GM12801 (cell line): Measurements from ENCODE around the gene DUSP11.

Source experiments
- TF ChIP-seq, protein P1 (sequence below): IDR thresholded peaks from one replicate; pipeline ENCODE4 v1.5.1; 2011; ENCODE audit warnings: control low read depth; ENCODE audit not compliant: insufficient read length; ENCODE audit errors: extremely low read depth

The DUSP11 gene

DNA sequence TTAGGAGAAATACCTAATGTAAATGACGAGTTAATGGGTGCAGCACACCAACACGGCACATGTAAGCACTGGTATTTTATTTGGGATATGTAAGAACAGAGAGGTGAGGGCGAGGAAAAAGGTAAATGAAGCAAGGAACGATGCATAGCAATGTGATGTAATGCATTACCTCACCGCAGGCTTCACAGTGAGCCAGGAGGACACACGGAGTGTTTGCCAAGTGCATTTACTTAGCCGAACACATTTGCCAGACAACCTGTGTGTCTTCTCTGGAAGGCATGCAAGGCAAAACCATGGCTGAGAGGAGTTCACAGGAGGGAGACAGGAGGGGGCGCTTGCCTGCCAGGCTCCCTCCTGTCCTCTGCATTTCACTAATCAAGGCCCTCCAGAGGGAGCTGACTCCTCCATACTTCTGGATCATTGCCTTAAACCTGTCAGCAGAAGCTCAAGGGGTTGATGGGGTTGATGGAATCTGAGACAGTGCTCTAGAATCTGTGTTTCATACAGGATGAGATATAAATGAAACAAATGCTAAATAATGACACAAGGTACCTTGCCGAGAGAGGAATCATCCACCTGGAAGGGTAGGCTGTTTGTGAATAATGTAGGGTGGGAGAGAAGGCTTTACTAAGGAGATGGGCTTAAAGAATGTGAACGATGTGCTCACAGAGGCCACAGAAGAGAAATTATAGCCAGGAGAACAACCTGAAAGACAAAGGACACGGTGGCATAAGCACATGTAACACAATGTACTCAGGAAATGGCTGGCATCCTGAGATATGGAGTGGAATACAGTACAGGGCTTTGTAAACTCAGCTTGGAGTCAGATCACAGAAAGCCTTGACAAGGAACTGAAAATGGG is 33.7 kb downstream of the DUSP11 start:
- TF ChIP-seq, protein P1, sequence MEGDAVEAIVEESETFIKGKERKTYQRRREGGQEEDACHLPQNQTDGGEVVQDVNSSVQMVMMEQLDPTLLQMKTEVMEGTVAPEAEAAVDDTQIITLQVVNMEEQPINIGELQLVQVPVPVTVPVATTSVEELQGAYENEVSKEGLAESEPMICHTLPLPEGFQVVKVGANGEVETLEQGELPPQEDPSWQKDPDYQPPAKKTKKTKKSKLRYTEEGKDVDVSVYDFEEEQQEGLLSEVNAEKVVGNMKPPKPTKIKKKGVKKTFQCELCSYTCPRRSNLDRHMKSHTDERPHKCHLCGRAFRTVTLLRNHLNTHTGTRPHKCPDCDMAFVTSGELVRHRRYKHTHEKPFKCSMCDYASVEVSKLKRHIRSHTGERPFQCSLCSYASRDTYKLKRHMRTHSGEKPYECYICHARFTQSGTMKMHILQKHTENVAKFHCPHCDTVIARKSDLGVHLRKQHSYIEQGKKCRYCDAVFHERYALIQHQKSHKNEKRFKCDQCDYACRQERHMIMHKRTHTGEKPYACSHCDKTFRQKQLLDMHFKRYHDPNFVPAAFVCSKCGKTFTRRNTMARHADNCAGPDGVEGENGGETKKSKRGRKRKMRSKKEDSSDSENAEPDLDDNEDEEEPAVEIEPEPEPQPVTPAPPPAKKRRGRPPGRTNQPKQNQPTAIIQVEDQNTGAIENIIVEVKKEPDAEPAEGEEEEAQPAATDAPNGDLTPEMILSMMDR: no peak

DNA sequence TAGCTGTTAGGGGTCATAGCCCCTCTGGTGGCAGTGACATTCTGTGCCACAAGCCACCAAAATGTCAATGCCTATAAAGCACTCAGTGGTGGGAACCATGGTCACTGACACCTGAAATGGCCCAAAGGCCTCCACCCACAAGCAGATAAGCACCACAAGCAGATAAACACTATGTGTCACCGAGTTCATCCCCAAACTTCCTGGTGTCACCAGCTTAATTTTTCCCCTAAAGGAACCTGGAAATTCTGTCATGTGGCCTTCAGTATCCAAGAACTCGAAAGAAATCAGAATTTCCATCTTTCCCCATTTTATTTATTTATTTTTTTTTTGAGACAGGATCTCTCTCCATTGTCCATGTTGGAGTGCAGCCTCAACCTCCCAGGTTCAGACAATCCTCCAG is 39.1 kb downstream of the DUSP11 start:
- TF ChIP-seq, protein P1: no peak

DNA sequence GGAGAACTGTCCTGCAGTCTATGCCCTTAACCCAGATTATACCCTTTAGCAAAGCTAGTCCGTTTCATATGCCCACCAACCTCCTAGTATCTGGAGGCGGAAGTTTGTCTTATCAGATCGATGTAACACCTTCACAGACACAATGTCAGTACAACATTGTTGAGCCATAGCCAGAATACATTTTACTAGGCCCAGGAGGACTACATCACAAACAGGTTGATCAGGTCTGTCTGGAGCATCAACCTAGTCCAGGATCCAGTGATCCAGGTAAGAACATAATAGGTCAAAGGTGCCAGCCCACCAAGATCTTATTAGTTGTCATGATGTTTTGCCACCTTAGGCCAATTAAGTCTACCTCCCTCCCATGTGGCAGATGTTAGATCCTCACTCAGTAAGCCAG is 40.8 kb downstream of the DUSP11 start:
- TF ChIP-seq, protein P1: no peak

DNA sequence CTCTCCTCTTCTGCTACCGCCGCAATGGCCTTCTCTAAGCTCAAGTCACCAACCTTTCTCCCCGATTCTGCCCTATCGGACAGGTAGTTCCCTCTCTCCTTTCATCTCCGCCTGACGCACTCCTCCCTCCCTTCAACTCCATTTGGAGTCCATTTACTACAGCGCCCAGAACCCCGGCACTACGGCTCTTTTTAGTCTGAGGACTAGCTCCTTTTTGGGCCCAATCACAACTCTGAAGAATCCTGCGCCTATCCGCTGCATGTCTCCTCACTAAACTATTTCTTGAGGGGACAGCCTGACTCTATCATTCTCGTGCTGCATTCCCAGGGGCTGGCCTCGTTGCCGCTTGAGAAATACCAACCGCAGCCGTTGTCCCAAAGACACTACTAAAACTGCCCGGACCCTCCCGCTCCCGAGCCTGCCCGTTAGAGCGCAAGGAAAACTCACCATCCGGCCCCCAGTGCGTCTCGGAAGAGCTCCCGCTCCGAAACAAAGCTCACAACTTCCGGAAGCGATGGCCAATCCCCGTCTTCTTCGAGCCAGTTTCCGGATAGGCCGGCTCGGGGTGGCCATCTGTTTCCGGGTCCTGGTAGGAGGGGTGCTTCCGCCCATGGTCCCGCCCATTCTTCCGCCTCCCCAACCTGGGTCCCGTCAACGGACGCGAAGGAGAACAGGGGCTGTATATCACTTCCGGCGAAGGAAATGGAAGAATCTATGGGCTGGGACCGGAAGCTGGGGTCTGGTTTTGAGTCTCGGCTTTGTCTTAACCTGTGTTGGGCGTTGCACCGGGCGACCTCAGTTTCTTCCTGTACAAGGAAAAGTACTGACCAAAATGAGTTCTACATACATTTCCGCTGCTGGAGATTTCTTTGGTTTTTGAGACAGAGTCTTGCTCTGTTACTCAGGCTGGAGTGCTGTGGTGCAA is 42.8 kb downstream of the DUSP11 start, which contains the start of gene TPRKB:
TPRKB (minus strand) TSS at position 491 of the 925 bp plus-strand sequence. CDS start 2,776 bp downstream, outside the sequence.
- TF ChIP-seq, protein P1: no peak

DNA sequence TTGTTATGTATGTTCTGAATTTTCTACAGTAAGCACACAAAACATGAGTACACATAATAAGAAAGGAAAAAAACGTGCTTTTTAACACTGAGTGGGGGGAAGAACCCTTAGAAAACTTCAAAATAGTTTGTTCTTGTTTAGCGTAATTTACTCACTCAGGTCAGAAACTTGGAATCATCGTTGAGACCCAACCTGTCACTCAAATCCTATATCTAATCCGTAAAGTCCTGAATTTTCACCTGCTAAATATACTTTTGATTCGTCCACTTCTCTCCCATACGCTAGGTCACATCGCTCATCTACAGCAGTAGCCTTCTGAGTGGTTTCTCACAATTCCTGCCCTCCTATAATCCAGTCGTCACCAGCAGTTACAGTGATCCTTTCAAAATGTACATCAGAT is 43.5 kb downstream of the DUSP11 start:
- TF ChIP-seq, protein P1: no peak

DNA sequence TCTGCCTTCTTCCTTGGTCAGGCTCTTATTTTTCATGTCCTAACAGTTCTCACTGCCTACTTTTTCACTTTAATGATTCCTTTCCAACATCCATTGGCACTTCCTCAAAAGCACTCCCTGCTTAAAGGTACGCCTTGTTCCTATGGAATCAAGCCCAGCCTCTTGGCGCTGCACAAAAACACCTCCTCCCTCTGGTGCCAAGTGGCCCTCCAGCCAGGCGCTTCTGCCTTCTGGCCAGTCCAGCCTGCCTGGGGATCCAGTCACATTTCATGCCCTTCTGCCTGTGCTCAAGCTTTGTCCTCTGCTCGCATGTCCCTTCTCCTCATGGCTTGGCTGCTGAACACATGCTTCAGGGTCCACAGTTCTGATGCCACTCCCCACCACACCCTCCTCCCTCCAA is 49.1 kb downstream of the DUSP11 start:
- TF ChIP-seq, protein P1: no peak

DNA sequence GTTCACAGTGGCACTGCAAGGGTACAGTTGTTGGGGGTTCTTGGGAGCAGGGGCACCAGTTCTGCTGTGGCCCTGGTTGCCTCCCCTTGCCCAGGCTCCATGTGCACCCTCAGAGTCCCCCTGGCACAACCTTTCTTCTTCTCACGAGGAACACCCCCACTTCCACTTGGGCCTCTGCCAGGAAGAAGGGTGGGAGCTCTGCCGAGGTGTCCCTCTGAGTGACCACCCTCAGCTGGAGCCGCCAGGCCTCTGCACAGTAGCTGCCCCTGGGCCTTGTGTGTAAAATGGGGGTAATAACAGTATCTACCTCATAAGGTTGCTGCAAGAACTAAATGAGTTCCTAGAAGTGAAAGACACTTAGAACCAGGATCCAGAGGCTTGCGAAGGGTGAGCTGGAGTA is 51.2 kb downstream of the DUSP11 start:
- TF ChIP-seq, protein P1: no peak
